ENCODE data around the gene PAN3. TPM values are rescaled to one million over a fixed set of nuclear protein-coding genes. Genes with fewer than 3 reads are reported as not detected.
"Not testable (repeated sequence)": the region's sequence is repeated elsewhere in the genome, so short reads cannot be mapped to it uniquely, and the experiment has no call there.

Gene PAN3
- polyA plus RNA-seq, 3 donors = 44.8 to 62.1 (median 56.9) TPM

DNA sequence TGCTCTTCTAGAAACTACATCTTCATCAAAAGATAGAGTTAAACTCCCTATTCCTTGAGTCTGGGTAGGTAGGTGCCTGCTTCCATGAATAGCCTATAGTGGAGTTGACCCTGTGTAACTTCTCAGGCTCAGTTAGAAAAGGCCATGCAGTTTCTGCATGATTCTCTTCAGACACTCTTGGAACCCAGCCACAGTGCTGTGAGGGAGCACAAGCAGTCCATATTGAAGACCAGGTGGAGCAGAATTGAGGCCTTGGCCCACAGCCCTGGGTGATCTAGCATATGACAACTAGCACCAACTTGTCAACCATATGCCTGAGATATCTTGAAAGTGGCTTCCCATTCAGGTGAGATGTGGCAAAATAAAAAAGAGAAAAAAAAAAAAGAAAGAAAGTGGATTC lies 10.3 kb upstream of the PAN3 start:
- no peak for DNase-seq (ENCODE audit: extremely low read depth in 1 of 11, low read depth in 9 of 11, low spot score in 4 of 11)

DNA sequence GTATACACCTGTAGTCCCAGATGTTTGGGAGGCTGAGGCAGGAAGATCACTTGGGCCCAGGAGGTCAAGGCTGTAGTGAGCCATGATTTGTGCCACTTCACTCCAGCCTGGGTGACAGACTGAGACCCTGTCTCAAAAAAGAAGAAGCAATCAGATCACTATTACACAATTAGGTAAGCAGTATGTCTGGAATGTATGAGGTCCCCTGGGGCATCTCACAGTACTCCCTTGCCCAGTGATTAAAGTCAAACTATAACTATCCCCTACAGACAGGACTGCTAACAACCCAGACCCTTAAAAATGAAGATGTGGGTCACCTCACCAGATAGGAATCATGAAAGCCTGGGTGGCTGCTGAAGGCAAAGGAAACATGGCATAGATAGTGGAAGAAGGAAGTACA lies 9.4 kb upstream of the PAN3 start:
- DNase-seq (ENCODE audit: extremely low read depth in 1 of 11, low read depth in 9 of 11, low spot score in 4 of 11) = no peak

DNA sequence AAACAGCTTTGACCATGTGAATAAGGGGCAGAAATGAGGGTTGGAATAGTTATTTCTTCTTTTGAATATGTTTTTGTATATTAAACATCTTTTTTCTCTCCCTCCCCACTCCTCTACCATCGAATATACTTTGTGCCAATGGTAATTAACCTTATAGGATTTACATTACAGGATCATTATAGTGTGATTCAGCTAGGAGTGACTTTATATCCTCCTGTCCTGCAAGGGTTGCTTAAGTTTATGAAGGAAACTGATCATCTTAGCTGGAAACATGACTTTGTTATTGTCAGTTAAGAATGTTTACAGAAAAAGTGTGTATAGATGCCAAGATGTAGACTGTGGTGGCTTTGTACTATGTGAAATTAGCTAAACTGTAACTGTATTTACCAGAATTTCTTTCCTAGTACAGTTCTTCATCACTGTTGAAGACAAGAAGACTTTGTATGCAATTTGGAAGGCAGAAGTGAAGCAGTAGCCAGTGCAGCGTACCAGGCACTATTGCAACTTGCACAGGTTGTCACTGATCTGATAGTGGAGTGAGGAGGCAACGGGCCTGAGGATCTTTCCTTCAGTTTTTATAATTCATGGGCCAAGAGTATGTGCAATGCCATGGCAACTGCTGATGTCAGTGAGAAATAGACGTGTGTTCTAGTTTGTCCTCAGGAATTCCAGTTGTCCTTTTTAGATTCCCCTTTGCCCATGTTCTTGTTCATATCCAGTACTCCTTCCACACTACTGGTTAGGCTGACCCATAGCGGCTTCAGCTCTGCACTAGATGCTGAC lies 8.2 kb upstream of the PAN3 start:
- DNase-seq (ENCODE audit: extremely low read depth in 1 of 11, low read depth in 9 of 11, low spot score in 4 of 11) = no peak

DNA sequence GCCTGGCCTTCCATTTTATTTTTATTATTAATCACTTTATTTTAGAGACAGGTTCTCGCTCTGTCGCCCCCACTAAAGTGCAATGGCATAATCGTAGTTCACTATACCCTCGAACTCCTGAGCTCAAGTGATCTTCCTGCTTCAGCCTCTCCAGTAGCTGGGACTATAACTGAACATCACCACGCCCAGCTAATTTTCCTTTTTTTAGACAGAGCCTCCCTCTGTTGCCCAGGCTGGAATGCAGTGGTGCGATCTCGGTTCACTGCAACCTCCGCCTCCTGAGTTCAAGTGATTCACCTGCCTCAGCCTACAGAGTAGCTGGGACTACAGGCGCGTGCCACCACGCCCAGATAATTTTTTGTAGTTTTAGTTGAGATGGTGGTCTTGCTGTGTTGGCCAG lies 6.7 kb upstream of the PAN3 start:
- DNase-seq (ENCODE audit: extremely low read depth in 1 of 11, low read depth in 9 of 11, low spot score in 4 of 11) = no peak

DNA sequence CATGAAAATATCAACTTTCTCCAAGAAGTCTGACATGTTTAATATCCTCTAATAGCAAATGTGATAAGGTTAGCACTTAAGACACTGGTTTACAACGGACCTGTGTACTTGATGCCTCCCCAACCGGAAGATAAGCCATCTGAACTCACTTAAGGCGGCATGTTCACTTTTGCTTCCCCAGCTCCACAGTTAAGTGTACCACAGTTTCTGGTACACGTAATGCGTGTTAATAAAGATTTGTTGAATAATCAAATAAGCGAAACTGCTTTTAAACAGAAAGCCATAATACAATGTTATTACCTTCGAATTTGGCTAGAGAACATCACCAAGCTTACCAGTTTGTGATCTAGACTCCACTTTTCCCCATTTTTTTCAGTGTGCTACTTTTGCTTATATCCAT lies 1.4 kb upstream of the PAN3 start:
- DNase-seq (ENCODE audit: extremely low read depth in 1 of 11, low read depth in 9 of 11, low spot score in 4 of 11) = no peak

DNA sequence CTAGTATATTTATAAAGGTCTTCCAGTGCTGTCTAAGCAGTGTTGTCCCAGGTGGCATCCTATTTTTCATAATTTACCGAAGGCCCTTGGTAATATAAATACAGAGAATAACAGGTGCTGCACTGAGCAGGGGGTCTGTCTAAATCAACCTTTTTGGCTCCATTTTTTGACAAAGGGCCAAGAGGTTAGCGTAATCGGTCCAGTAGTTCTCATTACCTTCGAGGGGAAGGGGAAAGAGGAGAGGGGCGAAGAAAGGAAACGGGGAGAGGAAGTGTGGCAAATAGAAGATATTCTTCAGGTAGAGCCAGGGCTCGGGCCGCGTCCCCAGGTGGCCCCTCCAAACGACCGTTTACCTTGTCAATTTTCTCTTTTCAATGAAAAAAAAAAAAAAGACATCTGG lies 749 bp upstream of the PAN3 start:
- DNase-seq (ENCODE audit: extremely low read depth in 1 of 11, low read depth in 9 of 11, low spot score in 4 of 11) = no peak

DNA sequence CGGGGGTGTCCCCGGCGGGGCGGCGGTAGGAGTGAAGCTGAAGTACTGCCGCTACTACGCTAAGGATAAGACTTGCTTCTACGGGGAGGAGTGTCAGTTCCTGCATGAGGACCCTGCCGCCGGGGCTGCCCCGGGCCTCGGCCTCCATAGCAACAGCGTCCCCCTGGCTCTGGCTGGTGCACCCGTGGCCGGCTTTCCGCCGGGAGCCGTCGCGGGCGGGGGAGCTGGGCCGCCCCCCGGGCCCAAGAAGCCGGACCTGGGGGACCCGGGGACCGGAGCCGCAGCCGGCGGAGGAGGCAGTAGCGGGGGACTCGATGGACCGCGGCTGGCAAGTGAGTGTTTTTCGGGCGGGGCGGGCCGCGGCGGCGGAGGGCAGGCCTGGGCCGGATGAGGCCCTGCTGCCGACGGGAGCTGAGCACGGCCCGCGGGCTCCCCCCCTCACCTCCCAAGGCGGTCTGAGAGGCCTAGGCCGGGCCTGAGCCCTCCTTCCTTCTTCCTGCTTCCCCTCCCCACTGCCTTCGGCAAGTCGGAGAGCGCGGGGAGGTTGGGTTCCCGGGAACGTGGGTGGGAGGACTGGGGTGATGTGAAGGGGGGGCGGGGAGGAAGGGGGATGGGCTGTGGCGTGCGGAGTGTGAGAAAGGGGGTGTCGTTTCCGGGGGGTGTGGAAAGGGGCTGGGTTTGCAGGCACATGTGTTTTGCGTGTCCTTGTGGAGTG lies 568 bp downstream of the PAN3 start:
- DNase-seq (ENCODE audit: extremely low read depth in 1 of 11, low read depth in 9 of 11, low spot score in 4 of 11) = peak; percentile 78 to 88 (median 86)

DNA sequence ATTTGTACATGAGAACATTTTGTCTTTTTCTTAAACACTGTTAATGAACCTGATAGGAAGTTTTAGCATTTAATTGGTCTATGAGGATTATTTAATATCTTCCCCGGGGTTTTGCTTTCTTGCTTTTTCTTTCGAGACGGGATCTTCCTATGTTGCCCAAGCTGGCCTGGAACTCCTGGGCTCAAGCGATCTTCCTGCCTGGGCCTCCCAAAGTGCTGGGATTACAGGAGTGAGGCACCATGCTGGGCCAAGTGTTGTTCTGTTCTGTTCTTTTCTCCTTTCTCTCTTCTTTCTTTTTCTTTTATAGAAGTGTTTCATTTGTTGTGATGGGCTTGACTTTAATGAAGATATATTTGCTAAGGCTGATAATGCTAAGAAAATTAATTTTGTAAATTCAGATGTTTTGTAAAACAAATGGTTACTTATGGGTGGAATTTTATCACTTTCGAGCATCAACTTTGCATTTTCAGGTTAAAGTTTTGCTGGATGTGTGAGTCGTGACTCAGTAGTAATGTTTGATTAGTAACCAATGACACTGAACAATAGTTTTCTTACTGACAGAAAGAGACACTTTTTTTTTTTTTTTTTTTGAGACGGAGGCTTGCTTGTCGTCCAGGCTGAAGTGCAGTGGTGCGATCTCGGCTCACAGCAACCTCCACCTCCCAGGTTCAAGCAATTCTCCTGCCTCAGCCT lies 2.2 kb downstream of the PAN3 start:
- DNase-seq (ENCODE audit: extremely low read depth in 1 of 11, low read depth in 9 of 11, low spot score in 4 of 11) = no peak

DNA sequence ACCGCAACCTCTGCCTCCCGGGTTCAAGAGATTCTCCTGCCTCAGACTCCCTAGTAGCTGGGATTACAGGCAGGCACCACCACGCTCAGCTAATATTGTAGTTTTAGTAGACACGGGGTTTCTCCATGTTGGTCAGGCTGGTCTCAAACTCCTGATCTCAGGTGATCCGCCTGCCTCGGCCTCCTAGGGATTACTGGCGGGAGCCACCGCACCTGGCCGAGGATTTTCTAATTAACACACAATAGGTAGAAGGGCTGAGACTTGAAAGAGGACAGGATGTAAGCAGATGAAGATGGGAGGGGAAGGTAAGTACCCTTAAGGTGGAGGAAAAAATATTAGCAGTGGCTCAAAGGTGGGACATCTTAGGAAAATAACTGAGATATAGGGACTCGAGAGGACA lies 3.2 kb downstream of the PAN3 start:
- not testable (repeated sequence) for DNase-seq (ENCODE audit: extremely low read depth in 1 of 11, low read depth in 9 of 11, low spot score in 4 of 11)

DNA sequence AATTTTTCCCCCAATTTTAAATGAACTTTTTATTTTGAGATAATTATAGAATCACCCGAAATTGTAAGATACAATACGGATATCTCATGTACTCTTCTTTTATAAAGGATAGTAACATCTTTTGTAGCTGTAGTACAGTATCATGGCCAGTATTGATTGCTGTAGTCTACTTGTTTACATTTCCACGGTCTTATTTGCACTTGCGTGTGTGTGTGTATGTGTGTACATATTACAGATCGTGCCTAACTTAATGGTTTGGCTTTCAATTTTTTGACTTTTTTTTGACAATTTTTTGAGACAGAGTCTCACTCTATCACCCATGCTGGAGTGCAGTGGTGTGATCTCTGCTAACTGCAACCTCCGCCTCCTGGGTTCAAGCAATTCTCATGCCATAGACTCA lies 6.7 kb downstream of the PAN3 start:
- DNase-seq (ENCODE audit: extremely low read depth in 1 of 11, low read depth in 9 of 11, low spot score in 4 of 11) = no peak

DNA sequence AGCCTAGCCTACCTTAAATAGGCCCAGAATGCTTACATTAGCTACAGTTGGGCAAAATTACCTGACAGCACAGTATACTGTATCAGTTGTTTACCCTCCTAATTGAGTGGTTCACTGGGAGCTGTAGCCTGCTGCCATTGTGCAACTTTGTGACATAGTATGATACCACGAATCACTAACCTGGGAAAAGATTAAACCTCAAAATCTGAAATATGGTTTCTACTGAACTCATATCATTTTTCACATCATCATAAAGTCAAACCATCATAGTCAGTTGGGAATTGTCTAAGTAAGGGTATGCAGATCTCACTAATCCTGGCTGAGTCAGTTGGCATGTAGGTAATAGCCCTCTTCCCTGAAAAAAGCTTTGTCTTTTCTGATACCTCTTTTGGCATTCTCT lies 9.2 kb downstream of the PAN3 start:
- DNase-seq (ENCODE audit: extremely low read depth in 1 of 11, low read depth in 9 of 11, low spot score in 4 of 11) = no peak

DNA sequence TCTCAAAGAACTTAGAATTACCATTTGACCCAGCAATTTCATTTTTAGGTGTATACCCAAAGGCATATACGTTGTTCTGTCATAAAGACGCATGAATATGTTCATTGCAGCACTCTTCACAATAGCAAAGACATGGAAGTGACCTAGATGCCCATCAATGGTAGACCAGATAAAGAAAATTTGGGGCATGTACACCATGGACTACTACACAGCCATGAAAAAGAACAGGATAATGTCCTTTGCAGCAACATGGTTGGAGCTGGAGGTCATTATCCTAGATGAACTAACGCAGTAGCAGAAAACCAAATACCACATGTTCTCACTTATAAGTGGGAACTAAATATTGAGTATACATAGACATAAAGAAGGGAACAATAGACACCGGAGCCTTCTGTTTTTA lies 20.7 kb downstream of the PAN3 start:
- DNase-seq (ENCODE audit: extremely low read depth in 1 of 11, low read depth in 9 of 11, low spot score in 4 of 11) = no peak

DNA sequence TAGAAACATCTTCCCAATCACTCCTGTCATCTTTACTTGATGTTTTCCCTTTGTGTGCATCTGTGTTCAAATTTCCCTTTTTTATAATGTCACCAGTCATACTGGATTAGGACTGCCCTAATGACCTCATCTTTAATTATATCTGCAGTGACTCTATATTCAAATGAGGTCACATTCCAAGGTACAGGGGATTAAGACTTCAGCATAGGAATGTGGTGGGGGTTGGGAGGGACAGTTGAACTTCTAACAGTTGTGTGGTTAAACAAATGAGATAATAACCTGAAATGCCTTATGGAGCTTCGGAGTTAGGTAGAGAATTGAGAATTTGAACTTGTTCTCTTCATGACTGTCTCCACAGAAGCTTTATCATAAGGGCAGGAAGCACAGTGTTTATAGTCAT lies 23.0 kb downstream of the PAN3 start:
- peak in 1 of 11 donors; percentile 43 for DNase-seq (ENCODE audit: extremely low read depth in 1 of 11, low read depth in 9 of 11, low spot score in 4 of 11)

DNA sequence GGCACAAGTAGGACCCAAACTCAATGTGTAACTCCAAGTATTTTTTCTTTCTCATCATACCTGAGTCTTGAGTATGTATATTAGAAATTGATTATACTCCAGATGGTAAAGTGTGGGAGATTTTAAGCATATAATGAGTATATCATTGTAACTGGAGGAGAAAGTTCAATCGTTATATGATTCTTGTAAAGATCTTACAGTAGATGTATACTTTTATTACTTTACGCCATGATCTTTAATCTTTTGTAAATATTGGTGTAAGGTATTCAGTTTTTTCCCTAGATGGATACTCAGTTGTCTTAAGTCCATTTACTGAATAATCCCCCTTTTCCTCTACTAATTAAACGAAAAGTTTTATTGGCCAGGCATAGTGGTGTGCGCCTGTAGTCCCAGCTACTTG lies 25.2 kb downstream of the PAN3 start:
- no peak for DNase-seq (ENCODE audit: extremely low read depth in 1 of 11, low read depth in 9 of 11, low spot score in 4 of 11)

DNA sequence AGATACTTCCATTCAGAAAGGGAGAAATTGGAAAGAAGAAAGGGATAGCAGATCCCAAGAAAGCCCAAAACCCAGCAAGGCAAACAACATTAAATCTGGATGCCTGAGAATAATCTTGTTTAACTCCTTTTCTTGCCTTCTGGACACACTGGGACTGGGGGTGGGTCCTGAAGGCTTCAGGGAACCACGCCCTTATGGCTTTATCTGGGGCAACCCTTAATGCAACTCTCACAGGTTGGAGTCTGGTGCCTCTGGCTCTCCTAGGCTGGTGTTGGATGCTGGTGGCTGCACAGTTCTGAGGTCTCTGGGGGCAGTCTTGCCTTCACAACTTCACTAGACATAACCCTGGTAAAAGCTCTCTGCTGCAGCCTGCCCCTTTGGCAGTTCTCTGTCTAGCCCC lies 27.9 kb downstream of the PAN3 start:
- DNase-seq (ENCODE audit: extremely low read depth in 1 of 11, low read depth in 9 of 11, low spot score in 4 of 11) = no peak

DNA sequence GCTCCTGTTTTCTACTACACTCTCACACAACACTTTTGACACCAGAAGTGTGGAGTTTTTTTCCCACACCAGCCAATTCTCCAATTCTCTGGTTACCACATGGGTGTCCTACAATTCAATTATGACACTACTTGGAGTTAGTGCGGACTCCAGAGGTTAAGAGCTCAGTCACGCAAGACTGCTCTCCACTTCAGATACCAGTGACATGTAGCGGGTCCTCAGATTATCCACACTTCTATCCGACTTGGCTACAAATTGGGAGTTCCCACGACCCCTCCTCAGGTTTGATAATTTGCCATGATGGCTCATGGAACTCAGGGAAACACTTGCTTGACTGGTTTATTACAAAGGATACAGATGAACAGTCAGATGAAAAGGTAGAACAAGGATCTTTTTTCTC lies 32.9 kb downstream of the PAN3 start:
- DNase-seq (ENCODE audit: extremely low read depth in 1 of 11, low read depth in 9 of 11, low spot score in 4 of 11) = peak in 1 of 11 donors; percentile 3

DNA sequence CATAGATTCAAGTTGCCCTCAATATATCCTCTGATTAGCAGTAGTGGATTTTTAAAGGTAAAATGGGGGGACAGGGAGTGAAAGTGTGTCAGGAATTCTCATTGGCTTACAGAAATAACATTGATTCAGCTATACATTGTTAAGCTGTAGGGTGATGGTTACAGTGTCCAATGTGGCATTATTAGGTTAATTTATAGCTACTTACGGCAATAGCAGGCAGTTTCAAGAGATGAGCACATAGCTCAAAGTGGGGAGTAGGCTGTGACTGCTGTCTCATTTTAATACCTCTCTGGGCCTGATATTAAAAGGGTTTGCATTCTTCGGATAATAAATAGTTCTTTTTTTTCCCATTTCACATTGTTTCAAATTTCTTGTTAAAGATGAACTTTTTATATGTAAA lies 34.6 kb downstream of the PAN3 start:
- no peak for DNase-seq (ENCODE audit: extremely low read depth in 1 of 11, low read depth in 9 of 11, low spot score in 4 of 11)

DNA sequence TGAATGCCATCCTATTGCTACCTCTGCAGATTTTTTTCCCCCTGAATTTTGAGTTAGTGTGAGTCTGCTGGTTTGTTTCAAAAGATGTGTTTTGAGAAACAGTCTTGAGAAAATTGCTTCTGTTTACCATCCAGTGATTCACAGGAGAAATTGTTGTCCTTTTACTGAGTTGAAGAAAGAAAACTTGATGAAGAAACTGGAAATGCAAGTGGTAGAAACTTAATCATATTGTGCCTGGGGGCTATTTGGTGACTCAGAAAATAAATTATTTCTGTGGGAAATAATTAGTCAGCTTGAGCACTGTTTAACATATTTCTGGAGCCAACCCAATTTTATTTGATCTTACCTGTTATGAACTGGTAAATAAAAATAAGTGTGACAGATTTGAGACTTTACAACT lies 35.4 kb downstream of the PAN3 start:
- no peak for DNase-seq (ENCODE audit: extremely low read depth in 1 of 11, low read depth in 9 of 11, low spot score in 4 of 11)

DNA sequence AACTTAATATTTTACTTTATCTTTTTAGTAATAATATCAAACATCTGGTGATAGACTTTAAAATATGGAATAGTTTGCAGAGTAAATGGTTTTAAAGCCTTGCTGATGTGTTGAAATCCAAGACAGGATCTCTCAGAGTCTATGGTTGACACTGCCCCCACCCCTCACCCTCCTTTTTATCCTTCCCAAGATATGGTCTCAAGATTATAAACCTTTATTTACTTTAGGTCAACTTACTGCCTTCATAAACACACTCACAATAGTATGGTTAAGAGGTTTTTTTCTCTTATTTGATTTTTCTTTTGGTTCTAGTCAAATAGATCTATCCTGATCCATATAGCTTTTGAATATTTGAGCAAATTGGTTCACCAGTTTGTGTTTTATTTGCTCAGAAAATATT lies 39.0 kb downstream of the PAN3 start:
- DNase-seq (ENCODE audit: extremely low read depth in 1 of 11, low read depth in 9 of 11, low spot score in 4 of 11) = no peak

DNA sequence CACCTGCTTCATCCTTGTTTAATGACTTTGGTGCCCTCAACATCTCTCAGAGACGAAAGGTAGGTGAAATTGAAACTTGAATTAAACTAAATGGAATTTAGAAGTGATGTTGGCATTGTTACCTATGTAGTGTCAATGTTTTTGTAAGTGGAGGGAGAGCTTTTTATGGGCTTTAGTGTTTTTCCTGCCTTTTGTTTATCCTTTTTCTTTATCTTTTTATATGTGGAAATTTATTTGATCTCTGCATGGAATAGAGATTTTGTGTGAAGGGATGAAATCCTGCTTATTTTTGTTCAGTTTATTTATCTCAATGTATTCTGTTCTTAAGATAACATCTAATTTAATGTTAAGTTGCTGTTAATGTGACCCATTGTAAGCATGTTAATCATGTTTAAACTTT lies 39.5 kb downstream of the PAN3 start:
- DNase-seq (ENCODE audit: extremely low read depth in 1 of 11, low read depth in 9 of 11, low spot score in 4 of 11) = no peak
